Fibroblast of pulmonary artery (primary cell): ENCODE results near the gene COX6A1.
A peak's percentile ranks its signal among the peaks of the same experiment; 100 is the strongest.

Source experiments
- DNase-seq: peaks from one replicate; pipeline ENCODE4 v3.0.0-alpha.2; 2010; ENCODE audit warnings: low read depth
- H3K4me3 ChIP-seq: replicated peaks from 2 replicates; pipeline ENCODE4 v1.5.1; 2011; ENCODE audit warnings: low read depth, mild to moderate bottlenecking, control low read depth, low read length, moderate library complexity
- TF ChIP-seq, protein P1 (sequence below): IDR thresholded peaks from 2 replicates; pipeline ENCODE4 v1.5.1; 2011; ENCODE audit warnings: mild to moderate bottlenecking, control low read depth, low read length, inconsistent platforms; ENCODE audit errors: missing control alignments

The COX6A1 gene

GRCh38 chr12:120474616-120474960 lies 36.7 kb downstream of the COX6A1 start:
- TF ChIP-seq, protein P1, sequence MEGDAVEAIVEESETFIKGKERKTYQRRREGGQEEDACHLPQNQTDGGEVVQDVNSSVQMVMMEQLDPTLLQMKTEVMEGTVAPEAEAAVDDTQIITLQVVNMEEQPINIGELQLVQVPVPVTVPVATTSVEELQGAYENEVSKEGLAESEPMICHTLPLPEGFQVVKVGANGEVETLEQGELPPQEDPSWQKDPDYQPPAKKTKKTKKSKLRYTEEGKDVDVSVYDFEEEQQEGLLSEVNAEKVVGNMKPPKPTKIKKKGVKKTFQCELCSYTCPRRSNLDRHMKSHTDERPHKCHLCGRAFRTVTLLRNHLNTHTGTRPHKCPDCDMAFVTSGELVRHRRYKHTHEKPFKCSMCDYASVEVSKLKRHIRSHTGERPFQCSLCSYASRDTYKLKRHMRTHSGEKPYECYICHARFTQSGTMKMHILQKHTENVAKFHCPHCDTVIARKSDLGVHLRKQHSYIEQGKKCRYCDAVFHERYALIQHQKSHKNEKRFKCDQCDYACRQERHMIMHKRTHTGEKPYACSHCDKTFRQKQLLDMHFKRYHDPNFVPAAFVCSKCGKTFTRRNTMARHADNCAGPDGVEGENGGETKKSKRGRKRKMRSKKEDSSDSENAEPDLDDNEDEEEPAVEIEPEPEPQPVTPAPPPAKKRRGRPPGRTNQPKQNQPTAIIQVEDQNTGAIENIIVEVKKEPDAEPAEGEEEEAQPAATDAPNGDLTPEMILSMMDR = no peak
- peak; percentile 65 for DNase-seq
- no peak overlapping the region for H3K4me3 ChIP-seq

- no peak overlapping the region for H3K4me3 ChIP-seq
- no peak for DNase-seq
- TF ChIP-seq, protein P1 = no peak
Observed at GRCh38 chr12:120475643-120476042, 37.7 kb downstream of the COX6A1 start.

- TF ChIP-seq, protein P1 = no peak
- no peak overlapping the region for H3K4me3 ChIP-seq
- no peak for DNase-seq
Observed at GRCh38 chr12:120479458-120479857, 41.5 kb downstream of the COX6A1 start.

DNA sequence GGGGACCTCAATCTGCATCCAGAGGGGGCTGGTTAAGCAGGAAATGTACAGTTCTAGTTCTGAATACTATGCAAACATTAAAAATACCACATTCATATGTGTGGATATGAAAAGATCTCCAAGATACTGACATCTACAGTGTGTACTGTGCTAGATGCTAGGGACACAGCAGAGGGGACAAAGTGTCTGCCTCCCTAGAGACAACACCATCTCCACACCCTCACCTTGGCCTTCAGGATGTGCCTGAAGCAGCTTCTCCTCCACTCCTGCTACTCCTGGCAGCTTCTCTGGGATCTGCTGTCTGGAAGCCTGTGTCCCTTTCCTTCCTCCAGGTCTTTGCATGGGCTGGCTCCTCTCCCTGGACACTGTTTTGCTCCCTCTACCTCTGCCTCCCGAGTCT lies 42.3 kb downstream of the COX6A1 start:
- TF ChIP-seq, protein P1 = no peak
- DNase-seq = no peak
- no peak overlapping the region for H3K4me3 ChIP-seq

- H3K4me3 ChIP-seq = no peak overlapping the region
- TF ChIP-seq, protein P1 = no peak
- DNase-seq = no peak
Observed at GRCh38 chr12:120481022-120481767, 43.3 kb downstream of the COX6A1 start.

GRCh38 chr12:120483621-120484020 lies 45.7 kb downstream of the COX6A1 start:
- no peak for DNase-seq
- TF ChIP-seq, protein P1 = no peak
- no peak overlapping the region for H3K4me3 ChIP-seq
